Right forelimb (tissue), 1 donor: Measurements from ENCODE around the gene FAM170A.

ENCODE experiments used
- DNase-seq: peaks from one replicate; pipeline ENCODE4 v3.0.0-alpha.2; 2018

The FAM170A gene, protein sequence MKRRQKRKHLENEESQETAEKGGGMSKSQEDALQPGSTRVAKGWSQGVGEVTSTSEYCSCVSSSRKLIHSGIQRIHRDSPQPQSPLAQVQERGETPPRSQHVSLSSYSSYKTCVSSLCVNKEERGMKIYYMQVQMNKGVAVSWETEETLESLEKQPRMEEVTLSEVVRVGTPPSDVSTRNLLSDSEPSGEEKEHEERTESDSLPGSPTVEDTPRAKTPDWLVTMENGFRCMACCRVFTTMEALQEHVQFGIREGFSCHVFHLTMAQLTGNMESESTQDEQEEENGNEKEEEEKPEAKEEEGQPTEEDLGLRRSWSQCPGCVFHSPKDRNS

GRCh38 chr5:119629339-119629738 lies at the start of gene FAM170A:
FAM170A (plus strand) TSS chr5:119629558; CDS start chr5:119629769, 211 bp downstream.
- DNase-seq = no peak

- DNase-seq = no peak
Measured at GRCh38 chr5:119582987-119583386, 46.4 kb upstream of the FAM170A start.

DNA sequence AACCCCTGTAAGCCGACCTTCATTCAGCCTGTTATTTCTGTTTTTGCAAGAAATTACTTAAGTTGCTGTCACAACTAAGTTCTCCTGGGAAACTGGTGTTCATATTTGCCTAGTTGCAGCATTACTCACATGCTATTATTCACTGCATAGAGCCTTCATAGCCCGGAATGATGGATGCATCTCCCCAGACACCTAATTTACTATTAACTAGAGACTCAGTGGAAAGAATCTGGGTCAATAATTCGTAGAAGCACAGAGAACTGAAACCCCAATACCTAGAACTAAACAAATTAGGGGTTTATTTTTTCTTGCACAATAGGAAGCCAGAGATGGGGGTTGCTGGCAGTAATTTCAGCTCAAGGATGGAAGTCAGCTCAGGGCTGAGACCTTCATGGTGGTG lies 45.7 kb upstream of the FAM170A start:
- no peak for DNase-seq

- DNase-seq = no peak
Measured at GRCh38 chr5:119596046-119596445, 33.3 kb upstream of the FAM170A start.

GRCh38 chr5:119597728-119598298 lies 31.5 kb upstream of the FAM170A start:
- DNase-seq = no peak

DNA sequence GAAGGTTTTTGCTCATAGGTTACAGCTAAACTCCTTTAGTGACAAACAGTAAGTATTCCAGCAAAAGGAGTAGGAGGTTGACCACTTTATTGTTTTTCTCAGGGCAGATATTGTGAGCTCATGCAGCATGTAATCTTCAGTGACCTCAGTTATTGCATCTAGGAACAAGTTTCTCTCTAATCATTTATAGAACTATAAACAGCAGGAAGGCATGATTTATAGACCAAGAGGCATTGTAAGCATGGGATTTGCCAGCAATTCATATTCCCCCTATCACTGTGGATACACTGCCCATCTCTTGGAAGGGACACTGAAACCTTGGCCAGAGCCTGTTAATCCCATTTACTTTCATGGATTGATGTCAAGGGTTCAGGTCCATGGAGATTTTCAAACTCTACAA lies 15.4 kb upstream of the FAM170A start:
- DNase-seq = no peak

DNA sequence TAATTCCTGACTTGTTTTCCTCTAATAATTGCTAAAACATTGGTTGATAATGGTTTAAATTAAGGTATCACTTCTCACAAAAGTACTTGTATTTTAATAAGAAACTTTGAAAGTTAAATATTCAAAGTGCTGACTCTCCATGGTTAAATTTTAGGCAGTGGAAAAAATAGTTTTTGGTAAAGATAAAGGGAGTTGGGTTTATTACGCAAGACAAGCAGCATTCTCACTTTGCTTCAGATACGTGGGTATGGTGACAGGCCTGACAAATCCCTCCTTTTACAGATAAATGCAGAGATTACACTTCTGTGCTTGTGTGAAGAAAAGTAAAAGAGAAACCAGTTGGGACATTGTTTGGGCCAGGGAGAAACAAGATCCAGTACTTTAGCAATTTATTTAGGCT lies 14.5 kb upstream of the FAM170A start:
- DNase-seq = no peak

DNA sequence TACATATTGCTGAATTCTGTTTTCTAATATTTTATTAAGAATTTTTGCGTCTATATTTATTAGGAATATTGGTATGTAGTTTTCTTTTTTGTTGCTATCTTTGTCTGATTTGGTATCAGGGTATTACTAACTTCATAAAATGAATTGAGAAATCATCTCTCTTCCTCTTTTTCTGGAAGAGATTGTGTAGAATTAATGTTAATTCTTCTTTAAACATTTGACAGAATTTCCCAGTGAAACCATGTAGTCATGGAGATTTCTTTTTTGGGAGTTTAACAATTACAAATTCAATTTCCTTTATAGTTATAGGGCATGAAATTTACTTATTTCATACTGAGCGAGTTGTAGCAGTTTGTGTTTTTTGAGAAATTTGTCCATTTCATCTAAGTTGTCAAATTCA lies 3.3 kb upstream of the FAM170A start:
- DNase-seq = no peak

DNA sequence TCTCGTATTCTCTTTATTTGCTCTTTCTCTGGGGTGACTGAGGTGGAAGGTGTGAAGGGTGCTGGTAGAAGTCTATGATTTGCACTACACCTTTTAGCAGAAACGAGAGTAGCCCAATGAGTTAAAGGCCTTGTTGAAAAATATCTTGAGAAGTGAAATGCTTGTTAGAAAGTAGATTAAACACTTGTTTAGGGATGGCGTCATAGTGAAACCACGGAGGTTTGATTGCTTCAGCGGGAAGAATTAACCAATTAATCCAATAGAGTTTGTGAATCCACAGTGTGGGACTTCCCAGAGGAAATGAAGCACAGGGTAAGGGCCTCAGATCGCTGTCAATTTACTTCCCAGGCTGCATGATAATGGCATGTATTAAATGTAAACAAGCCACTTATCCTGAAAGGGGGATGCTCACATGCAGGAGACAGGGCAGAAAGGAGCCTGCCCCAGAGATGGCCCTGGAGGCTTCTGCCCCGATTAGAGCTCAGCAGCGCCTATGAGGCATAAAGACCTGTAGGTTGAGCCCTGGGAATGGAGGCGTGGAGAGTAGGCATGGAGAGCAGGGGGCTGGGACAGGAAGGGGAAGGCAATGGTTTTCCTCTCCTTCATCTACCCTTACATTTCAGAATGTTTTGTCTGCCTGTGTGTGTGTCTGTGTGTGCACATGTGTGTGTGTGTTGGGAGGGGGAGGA lies 1.5 kb downstream of the FAM170A start:
- no peak for DNase-seq

- no peak for DNase-seq
Measured at GRCh38 chr5:119631660-119632059, 2.3 kb downstream of the FAM170A start.

DNA sequence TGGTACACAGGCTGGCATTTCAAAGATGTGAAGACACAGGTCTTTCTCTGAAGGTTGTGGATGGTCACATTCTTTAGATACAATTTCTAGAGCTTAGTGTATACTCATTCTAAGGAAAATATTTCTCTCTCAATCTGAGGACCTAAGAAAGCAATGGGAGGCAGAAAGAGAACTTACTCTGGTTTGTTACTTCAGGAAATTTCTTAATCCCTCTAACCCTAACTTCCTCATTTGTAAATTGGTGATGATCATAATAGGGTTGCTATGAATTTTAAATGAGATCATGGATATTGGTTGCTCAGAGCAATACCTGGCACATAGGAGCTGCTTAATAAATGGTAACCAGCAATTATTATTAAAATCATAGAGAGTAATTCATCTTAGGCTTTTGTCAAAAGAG lies 22.1 kb downstream of the FAM170A start:
- DNase-seq = no peak

GRCh38 chr5:119655061-119655460 lies 25.7 kb downstream of the FAM170A start:
- DNase-seq = no peak

GRCh38 chr5:119656023-119656422 lies 26.7 kb downstream of the FAM170A start:
- DNase-seq = no peak

DNA sequence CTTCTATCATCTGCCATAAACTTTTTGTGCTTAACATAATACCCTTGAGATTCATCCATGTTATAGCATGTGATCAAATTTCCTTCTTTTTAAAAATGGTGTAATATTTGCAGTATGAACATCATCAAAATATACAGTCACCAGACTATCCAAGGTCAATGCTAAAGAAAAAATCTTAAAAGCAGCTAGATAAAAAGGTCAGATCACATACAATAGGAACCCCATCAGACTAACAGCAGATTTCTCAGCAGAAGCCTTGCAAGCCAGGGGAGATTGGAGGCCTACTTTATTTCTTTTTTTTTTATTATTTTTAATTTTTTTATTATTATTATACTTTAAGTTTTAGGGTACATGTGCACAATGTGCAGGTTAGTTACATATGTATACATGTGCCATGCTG lies 37.2 kb downstream of the FAM170A start:
- no peak for DNase-seq

GRCh38 chr5:119678351-119679028 lies 49.1 kb downstream of the FAM170A start:
- DNase-seq = no peak

GRCh38 chr5:119680080-119680479 lies 50.7 kb downstream of the FAM170A start:
- DNase-seq = no peak

GRCh38 chr5:119681734-119682133 lies 52.4 kb downstream of the FAM170A start:
- no peak for DNase-seq

DNA sequence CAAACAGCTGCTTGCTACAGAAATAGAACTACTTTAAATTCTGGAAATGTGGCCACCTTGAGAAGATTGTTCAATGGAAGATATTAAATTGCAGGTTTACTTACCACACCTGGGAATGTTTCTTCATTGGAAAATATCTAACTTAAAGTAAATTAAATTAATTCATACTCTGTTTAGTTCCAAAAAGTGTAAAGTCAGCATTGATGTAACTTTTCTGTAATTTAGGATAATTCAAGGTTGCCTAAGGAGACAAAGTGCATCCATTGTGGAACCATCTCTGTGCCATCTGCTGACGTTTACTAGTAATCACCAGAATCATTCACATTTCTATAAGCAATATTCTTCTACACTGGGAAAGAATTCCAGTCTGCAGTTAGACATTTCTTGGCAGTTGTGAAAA lies 53.0 kb downstream of the FAM170A start:
- no peak for DNase-seq
